ENCODE results near the gene CRYGN.

Gene CRYGN

DNA sequence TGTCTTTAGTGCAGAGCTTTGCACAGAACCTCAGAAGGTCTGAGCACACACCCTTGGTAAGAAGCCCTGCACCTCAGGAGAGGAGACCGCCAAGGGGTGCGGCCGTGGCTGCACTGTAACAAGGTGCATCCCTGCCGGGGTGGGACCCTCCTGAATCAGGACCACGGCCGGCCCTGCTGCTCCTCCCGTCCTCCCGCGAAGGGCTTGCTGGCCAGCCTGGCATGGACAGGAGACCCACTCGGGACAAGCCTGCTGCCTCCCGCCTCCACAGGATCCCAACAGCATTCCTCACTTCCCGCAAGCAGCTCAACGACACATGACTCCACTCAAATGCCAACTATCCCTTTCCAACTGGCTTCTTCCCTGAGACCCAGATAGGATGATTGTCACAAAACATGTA lies 42.9 kb downstream of the CRYGN start:
- FAIRE-seq (no peak), DNase-seq (ENCODE audit: insufficient read length, low spot score) (no peak)
- TF ChIP-seq SPI1 (IDR thresholded peaks at IDR 0.05; ENCODE audit: low read depth, low read length) (no peak), TAF1 (IDR thresholded peaks at IDR 0.05; ENCODE audit: low read depth, low read length) (no peak), POLR2A (IDR thresholded peaks at IDR 0.05; ENCODE audit: low read depth, low read length) (no peak), PAX5 (IDR thresholded peaks at IDR 0.05; ENCODE audit: insufficient read depth, low read length, severe bottlenecking) (no peak), POU2F2 (IDR thresholded peaks at IDR 0.05; ENCODE audit: low read depth, low read length) (no peak), POLR2AphosphoS5 (IDR thresholded peaks at IDR 0.05; ENCODE audit: low read depth, low read length) (no peak)

DNA sequence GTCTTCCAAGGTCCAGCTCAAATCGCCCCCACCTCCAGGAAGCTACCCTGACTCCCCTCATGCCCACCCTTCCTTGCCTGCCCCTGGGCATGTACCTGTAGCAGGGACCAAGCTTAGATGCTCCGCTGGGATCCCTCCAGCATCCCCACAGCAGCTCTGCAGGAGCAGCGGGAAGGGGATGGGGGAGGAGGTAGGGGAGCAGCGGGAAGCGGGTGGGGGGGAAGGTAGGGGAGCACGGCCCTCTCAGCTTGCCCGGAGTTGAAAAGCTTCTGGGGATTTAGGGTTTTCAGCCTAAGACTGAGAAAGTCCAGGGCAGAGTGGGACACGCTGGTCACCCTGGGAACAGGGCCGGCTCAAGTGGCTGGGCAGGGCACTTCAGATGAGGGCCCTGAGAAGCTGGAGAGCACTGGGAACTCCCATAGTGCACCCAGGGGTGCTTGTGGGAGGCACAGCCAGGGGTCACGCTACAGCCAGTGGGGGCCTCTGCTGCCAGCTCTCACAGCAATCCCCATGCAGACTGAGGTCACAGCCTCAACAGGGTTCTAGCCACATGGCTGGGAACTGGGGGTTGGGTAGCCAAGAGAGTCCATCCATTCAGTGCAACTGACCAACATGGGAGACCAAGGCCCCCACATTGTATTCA lies 43.5 kb downstream of the CRYGN start:
- FAIRE-seq (no peak), DNase-seq (ENCODE audit: insufficient read length, low spot score) (no peak)
- TF ChIP-seq POU2F2 (IDR thresholded peaks at IDR 0.05; ENCODE audit: low read depth, low read length) (no peak), POLR2AphosphoS5 (IDR thresholded peaks at IDR 0.05; ENCODE audit: low read depth, low read length) (no peak), TAF1 (IDR thresholded peaks at IDR 0.05; ENCODE audit: low read depth, low read length) (no peak), PAX5 (IDR thresholded peaks at IDR 0.05; ENCODE audit: insufficient read depth, low read length, severe bottlenecking) (no peak), POLR2A (IDR thresholded peaks at IDR 0.05; ENCODE audit: low read depth, low read length) (no peak), SPI1 (IDR thresholded peaks at IDR 0.05; ENCODE audit: low read depth, low read length) (no peak)

DNA sequence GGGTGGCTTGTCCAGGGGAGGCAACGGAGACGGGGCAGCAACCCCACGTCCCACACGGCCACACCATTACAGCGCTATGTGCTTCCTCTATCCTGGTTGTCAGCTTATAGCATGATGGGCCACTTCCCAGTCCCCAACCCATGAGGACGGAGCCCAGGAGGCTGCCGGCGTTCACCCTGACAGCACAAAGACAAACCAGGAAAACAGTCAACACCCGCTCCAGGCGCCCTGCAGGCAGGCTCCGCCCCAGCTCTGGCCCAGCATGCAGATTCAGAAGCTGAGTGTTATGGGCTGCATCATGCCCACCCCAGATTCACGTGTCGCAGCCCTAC lies 44.9 kb downstream of the CRYGN start:
- FAIRE-seq (no peak), DNase-seq (ENCODE audit: insufficient read length, low spot score) (no peak)
- TF ChIP-seq PAX5 (IDR thresholded peaks at IDR 0.05; ENCODE audit: insufficient read depth, low read length, severe bottlenecking), result no peak
- no peak for TF ChIP-seq POLR2A (IDR thresholded peaks at IDR 0.05; ENCODE audit: low read depth, low read length)
- no peak for TF ChIP-seq POLR2AphosphoS5 (IDR thresholded peaks at IDR 0.05; ENCODE audit: low read depth, low read length)
- no peak for TF ChIP-seq TAF1 (IDR thresholded peaks at IDR 0.05; ENCODE audit: low read depth, low read length)
- no peak for TF ChIP-seq SPI1 (IDR thresholded peaks at IDR 0.05; ENCODE audit: low read depth, low read length)
- TF ChIP-seq POU2F2 (IDR thresholded peaks at IDR 0.05; ENCODE audit: low read depth, low read length), result no peak

DNA sequence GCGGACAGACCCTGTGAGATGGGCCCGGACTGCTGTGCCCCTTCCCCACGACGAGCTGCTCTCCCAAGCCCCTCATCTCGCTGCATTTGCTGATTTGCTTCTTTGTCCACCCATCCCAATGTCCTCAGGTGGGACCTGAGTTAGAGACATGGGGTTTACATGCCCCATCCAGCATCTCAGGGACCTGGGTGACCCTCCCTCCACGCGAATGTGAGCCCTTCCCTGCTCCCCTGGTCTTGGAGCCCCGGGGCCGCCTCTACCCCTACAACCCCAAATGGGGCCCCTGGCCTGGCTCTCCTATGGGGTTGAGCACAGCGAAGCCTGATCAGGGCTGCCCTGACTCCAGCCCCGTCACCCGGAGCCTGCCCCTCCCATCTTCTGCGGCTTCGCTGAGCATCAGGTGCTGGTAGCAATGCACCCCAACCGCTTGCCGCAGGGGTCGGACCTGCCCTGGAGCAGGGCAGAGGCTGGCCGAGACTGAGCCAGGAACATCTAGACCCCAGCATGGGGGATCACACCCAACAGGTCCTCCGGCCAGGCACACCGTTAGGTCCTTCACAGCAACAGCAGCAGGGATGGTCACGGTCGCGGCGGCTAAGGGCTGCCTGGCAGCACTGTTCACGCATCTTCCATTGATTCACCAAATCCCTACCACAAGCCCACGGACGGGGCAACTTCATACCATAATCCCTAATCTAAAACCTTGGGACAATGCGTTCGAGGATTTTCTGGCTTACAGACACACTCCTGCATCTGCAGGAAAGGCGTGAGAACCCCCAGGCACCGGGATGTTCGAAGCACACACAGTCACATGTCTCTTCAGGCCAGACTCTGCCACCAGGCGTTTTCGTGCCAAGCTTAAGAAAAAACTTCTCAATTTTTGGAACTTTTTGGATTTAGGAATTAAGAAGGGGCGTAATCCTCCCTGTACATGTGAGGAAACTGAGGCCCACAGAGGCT lies 45.6 kb downstream of the CRYGN start:
- DNase-seq (ENCODE audit: insufficient read length, low spot score), result no peak
- no peak for FAIRE-seq
- no peak for TF ChIP-seq POLR2AphosphoS5 (IDR thresholded peaks at IDR 0.05; ENCODE audit: low read depth, low read length)
- TF ChIP-seq PAX5 (IDR thresholded peaks at IDR 0.05; ENCODE audit: insufficient read depth, low read length, severe bottlenecking), result no peak

DNA sequence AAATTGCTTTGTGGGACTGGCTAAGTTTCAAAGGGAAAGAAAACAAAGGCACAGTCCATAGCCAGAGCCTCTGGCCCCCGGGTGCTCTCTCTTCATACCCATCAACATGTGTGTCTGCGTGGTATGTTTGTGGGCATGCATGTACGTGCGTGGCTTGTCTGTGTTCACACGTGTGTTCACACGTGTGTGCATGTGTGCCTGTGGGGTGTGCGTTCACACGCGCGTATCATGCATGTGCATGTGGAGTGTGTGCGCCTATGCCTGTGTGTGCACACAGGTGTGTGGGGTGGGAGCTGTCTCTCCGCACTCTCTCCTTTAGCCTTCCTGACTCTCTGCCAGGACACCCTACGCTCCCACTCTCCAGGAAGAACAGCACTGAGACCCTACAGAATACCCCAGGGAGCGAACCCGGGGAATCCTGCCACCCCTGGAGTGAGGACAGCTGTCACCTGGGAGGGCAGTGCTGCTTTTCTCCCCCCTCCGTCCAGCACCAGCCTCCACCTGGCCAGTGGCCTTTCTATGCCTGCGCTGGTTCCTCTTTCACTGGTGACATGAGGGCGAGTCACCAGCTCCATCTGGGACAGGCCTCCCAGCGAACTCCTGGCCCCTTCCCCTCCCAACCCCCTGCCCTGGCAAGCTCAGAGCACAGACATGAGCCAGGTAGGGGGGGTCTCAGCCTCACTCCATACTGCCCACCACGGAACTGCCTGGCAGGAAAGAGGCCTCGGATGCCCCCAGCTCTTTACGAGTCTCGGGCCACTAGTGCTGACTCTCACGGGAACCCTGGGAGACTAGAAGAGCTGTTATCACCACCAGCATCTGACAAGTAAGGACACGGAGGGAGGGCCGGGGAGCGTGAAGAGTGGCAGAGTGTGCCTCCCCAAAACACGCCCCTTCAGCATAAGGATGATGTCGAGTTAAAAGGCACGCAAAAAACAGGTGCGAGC lies 46.6 kb downstream of the CRYGN start:
- no peak for DNase-seq (ENCODE audit: insufficient read length, low spot score)
- no peak for FAIRE-seq
- TF ChIP-seq SPI1 (IDR thresholded peaks at IDR 0.05; ENCODE audit: low read depth, low read length) (no peak), POLR2A (IDR thresholded peaks at IDR 0.05; ENCODE audit: low read depth, low read length) (no peak), POU2F2 (IDR thresholded peaks at IDR 0.05; ENCODE audit: low read depth, low read length) (no peak), PAX5 (IDR thresholded peaks at IDR 0.05; ENCODE audit: insufficient read depth, low read length, severe bottlenecking) (no peak), TAF1 (IDR thresholded peaks at IDR 0.05; ENCODE audit: low read depth, low read length) (no peak), POLR2AphosphoS5 (IDR thresholded peaks at IDR 0.05; ENCODE audit: low read depth, low read length) (no peak)

DNA sequence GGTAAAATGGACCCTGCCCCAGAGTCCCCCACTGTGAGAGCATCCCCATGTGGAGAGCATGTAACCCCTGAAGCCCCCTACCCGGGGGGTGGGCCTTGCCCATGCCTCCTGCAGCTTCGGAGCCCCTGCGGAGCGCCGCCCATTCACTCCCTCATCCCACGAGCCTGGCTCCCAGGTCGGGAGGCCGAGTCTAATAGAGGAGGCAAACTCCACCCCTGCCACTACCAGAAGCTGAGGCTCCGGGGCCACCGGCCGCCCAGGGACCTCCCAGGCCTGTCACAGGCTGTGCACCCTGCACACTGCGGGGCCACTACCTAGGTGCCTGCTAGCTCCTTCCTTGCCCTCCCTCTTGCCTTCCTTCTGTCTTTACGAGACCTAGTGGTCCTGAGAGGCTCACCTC lies 47.5 kb downstream of the CRYGN start:
- TF ChIP-seq POLR2AphosphoS5 (IDR thresholded peaks at IDR 0.05; ENCODE audit: low read depth, low read length) (no peak), POLR2A (IDR thresholded peaks at IDR 0.05; ENCODE audit: low read depth, low read length) (no peak), TAF1 (IDR thresholded peaks at IDR 0.05; ENCODE audit: low read depth, low read length) (no peak), POU2F2 (IDR thresholded peaks at IDR 0.05; ENCODE audit: low read depth, low read length) (no peak), SPI1 (IDR thresholded peaks at IDR 0.05; ENCODE audit: low read depth, low read length) (no peak), PAX5 (IDR thresholded peaks at IDR 0.05; ENCODE audit: insufficient read depth, low read length, severe bottlenecking) (no peak)
- no peak for DNase-seq (ENCODE audit: insufficient read length, low spot score)
- no peak for FAIRE-seq

DNA sequence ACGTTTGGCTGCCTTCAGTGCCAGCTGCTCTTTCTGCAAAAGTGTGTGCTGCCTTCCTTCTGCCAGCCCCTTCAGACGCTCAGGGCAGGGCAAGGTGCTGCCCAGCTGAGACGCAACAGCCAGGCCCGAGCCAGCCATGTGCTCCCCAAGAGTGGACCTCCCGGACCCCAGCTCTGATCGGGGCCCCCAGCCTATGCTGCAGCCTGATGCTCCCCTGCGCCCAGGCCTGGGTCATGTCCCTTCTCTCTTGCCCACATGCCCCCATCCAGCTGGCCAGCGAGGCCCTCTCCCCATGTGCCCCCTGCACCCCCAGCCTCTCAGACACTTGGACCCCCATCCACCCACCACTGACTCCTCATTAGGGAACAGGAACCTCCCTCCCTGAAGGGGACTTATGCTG lies 47.9 kb downstream of the CRYGN start:
- FAIRE-seq (no peak), DNase-seq (ENCODE audit: insufficient read length, low spot score) (no peak)
- no peak for TF ChIP-seq POLR2A (IDR thresholded peaks at IDR 0.05; ENCODE audit: low read depth, low read length)
- no peak for TF ChIP-seq TAF1 (IDR thresholded peaks at IDR 0.05; ENCODE audit: low read depth, low read length)
- no peak for TF ChIP-seq POLR2AphosphoS5 (IDR thresholded peaks at IDR 0.05; ENCODE audit: low read depth, low read length)
- TF ChIP-seq SPI1 (IDR thresholded peaks at IDR 0.05; ENCODE audit: low read depth, low read length), result no peak
- no peak for TF ChIP-seq PAX5 (IDR thresholded peaks at IDR 0.05; ENCODE audit: insufficient read depth, low read length, severe bottlenecking)
- TF ChIP-seq POU2F2 (IDR thresholded peaks at IDR 0.05; ENCODE audit: low read depth, low read length), result no peak

DNA sequence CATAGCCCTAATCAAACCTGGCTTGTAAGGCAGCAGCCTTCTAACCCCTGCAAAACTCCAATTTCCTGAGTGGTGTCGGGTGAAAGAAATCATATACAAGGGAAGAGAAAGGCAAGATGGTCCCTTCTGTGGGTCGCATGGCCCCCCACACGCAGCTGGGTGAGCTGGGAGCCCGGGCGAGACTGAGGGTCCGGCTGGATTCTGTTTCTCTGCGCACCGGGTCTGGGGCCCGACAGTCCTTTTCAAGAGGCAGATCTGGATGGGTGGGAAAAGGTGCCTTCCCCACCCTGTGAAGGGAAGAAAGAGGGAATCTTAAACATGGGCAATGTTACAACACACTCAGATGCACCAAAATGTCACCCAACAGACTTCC lies 48.6 kb downstream of the CRYGN start:
- FAIRE-seq (no peak), DNase-seq (ENCODE audit: insufficient read length, low spot score) (no peak)
- TF ChIP-seq TAF1 (IDR thresholded peaks at IDR 0.05; ENCODE audit: low read depth, low read length) (no peak), POLR2AphosphoS5 (IDR thresholded peaks at IDR 0.05; ENCODE audit: low read depth, low read length) (no peak), SPI1 (IDR thresholded peaks at IDR 0.05; ENCODE audit: low read depth, low read length) (no peak)
